Nephron progenitor cell (in vitro differentiated cells): ENCODE data around the gene TRIO.
A peak's percentile ranks its signal among the peaks of the same experiment; 100 is the strongest.

Experiments
- DNase-seq: peaks from one replicate; pipeline ENCODE4 v3.0.0; 2021
- H3K27ac Mint-ChIP-seq: 2 replicates; pipeline ENCODE4 v1.8.0; 2021; ENCODE audit warnings: mild to moderate bottlenecking, moderate library complexity, mixed read lengths
- H3K27me3 Mint-ChIP-seq: 2 replicates; pipeline ENCODE4 v1.8.0; 2021; ENCODE audit warnings: mild to moderate bottlenecking, low read depth, mixed read lengths; ENCODE audit not compliant: poor library complexity
- H3K36me3 Mint-ChIP-seq: 2 replicates; pipeline ENCODE4 v1.8.0; 2021; ENCODE audit warnings: low read depth, mixed read lengths
- H3K4me1 Mint-ChIP-seq: 2 replicates; pipeline ENCODE4 v1.8.0; 2021; ENCODE audit warnings: mixed read lengths
- H3K4me3 Mint-ChIP-seq: 2 replicates; pipeline ENCODE4 v1.8.0; 2021; ENCODE audit warnings: mild to moderate bottlenecking, moderate library complexity, mixed read lengths
- H3K9me3 Mint-ChIP-seq: 2 replicates; pipeline ENCODE4 v1.8.0; 2021; ENCODE audit warnings: mild to moderate bottlenecking, moderate library complexity, mixed read lengths
- TF ChIP-seq, protein P1 (sequence below): fragments of 200-600 bp; sonication (generic); IDR thresholded peaks from 2 replicates; pipeline ENCODE4 v1.5.0; 2021; ENCODE audit warnings: antibody characterized with exemption

The TRIO gene

DNA sequence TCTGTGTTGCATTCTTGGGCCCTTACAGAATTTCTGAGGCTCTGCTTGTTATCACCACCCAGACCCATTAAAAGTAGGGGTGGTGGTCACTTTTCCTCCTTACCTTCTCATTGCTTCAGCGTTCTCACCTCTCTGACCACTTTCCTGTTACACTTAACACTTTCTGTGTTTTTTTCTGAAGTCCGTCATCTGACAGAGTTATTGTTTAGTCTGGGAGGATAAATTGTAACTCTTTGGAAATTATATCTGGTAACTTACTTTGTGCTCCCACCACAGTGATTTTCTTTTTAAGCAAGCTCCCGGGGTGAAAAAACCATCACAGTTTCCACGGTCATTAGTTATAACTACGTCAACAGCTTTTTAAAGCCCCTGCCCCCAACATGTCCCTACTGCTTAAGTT, 227.2 kb downstream of the TRIO start:
- Mint-ChIP-seq H3K27ac (peak overlapping the region; percentile 58), H3K27me3 (no peaks in the 10 kb centered on the region), H3K4me1 (peaks cover 10% of the 10 kb centered on the region), H3K9me3 (no peaks in the 10 kb centered on the region), H3K36me3 (peaks cover 97% of the 10 kb centered on the region), H3K4me3 (no peak overlapping the region)
- no peak for DNase-seq
- TF ChIP-seq, protein P1, sequence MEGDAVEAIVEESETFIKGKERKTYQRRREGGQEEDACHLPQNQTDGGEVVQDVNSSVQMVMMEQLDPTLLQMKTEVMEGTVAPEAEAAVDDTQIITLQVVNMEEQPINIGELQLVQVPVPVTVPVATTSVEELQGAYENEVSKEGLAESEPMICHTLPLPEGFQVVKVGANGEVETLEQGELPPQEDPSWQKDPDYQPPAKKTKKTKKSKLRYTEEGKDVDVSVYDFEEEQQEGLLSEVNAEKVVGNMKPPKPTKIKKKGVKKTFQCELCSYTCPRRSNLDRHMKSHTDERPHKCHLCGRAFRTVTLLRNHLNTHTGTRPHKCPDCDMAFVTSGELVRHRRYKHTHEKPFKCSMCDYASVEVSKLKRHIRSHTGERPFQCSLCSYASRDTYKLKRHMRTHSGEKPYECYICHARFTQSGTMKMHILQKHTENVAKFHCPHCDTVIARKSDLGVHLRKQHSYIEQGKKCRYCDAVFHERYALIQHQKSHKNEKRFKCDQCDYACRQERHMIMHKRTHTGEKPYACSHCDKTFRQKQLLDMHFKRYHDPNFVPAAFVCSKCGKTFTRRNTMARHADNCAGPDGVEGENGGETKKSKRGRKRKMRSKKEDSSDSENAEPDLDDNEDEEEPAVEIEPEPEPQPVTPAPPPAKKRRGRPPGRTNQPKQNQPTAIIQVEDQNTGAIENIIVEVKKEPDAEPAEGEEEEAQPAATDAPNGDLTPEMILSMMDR, result no peak

DNA sequence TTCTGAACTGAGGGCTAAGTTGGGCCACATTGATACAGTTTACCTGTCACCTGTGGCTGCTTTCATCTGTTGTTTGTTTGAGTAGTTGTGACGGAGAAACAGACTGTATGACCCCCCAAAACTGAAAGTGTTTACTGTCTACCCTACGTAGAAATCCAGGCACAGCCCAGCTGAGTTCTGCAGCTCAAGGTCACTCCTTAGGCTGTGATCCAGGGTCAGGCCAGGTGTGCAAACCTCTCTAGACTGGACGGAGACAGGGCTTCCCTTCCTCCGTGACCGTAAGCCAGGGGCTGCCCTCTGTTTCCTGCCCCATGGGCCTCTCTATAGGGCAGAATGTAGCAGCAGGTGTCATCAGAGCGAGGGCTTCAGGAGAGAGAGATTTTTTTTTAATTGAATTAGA, 230.5 kb downstream of the TRIO start:
- Mint-ChIP-seq H3K27me3 (peaks cover 4% of the 10 kb centered on the region), H3K4me1 (peaks cover 11% of the 10 kb centered on the region), H3K36me3 (peaks cover 93% of the 10 kb centered on the region), H3K4me3 (no peak overlapping the region), H3K27ac (no peak overlapping the region), H3K9me3 (no peaks in the 10 kb centered on the region)
- TF ChIP-seq, protein P1, result no peak
- DNase-seq, result no peak

DNA sequence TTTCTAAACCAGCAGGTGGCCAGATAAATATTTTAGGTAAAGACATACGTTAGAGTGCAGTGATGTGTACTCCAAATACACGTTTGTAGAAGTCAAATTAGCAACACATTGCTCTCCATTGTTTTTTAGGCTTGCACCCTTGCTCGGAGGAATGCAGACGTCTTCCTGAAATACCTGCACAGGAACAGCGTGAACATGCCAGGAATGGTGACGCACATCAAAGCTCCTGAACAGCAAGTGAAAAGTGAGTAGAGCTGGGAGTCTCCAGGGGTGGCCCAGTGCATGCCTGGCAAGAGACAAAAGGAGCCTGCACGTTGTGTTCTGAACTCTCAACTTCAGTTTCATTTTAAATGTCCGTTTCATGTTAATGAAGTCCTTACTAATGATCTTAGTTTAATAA, 231.0 kb downstream of the TRIO start:
- H3K4me3 Mint-ChIP-seq, result no peak overlapping the region
- no peak for DNase-seq
- peaks cover 11% of the 10 kb centered on the region for H3K4me1 Mint-ChIP-seq
- TF ChIP-seq, protein P1, result no peak
- no peaks in the 10 kb centered on the region for H3K9me3 Mint-ChIP-seq
- H3K27ac Mint-ChIP-seq, result peak overlapping the region; percentile 94
- peaks cover 93% of the 10 kb centered on the region for H3K36me3 Mint-ChIP-seq
- H3K27me3 Mint-ChIP-seq, result peaks cover 4% of the 10 kb centered on the region

DNA sequence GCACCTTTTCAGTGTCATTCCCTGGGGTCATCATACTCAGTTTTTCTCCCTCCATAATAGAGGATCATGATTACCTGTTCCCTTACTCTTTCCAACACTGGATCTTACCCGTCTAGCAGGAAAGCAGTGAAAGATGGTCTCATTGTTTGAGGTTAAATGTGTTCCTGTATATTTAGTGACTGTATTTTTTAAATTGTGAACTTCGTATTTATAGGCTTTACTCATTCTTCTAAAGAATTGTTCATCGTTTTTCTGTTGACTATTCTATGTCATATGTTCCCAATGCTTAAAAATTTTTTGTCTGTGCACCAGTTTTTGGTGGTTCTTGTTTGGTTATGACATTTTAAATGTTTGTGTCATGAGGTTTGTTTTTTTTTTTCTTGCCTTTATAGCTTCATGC, 233.6 kb downstream of the TRIO start:
- Mint-ChIP-seq H3K27me3 (peaks cover 4% of the 10 kb centered on the region), H3K27ac (no peak overlapping the region), H3K4me3 (no peak overlapping the region), H3K4me1 (peaks cover 11% of the 10 kb centered on the region), H3K36me3 (peaks cover 92% of the 10 kb centered on the region), H3K9me3 (no peaks in the 10 kb centered on the region)
- no peak for DNase-seq
- TF ChIP-seq, protein P1, result no peak

DNA sequence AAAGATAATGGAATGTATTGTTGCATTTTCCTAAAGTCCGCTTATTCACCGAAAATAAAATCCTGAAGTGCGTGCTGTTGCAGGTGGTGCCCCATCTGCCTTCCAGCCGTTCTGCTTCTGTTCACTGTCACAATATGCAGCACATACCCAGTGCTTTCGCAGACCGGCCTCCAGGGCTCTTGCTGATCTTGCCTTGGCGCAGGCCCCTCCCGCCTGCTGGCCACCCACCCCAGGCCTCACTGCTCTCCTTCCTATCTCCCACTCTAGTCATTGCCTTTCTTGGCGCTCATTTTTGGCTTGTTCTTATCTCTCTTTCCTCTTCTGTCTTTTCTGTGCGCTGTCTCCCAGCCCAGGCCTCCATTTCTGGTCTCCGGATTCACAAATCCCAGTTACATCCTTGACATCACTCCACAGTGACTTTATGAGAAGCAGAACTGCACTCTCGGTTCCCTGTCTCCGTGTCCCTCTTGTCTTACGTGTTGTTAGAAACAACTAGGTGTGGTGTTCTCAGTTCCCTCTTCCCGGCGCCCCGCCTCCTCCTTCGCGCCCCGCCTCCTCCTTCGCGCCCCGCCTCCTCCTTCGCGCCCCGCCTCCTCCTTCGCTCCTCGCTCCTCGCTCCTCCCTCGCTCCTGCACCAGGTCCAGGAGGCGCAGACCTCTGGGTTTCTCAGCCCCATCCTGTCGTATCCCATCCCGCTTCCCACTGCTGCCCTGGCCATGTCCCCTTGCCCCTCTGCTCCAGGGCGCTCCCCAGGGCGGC, 236.8 kb downstream of the TRIO start:
- Mint-ChIP-seq H3K27ac (peak overlapping the region; percentile 77), H3K27me3 (peaks cover 4% of the 10 kb centered on the region), H3K36me3 (peaks cover 86% of the 10 kb centered on the region), H3K4me3 (no peak overlapping the region), H3K4me1 (peaks cover 22% of the 10 kb centered on the region), H3K9me3 (no peaks in the 10 kb centered on the region)
- TF ChIP-seq, protein P1, result no peak
- peak; percentile 23 for DNase-seq

DNA sequence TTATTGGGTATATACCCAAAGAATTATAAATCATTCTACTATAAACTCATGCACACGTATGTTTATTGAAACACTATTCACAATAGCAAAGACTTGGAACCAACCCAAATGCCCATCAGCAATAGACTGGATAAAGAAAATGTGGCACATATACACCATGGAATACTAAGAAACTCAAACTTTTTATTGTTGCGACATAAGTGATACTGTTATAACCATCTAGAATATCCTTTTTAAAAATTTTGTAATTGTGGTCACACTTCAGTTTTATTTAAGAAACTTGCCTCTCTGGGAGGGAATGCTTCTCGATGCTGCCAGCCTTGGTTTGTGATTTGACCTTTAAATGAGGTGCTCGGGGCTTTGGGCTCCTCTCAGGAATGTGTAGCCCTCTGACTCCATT, 237.6 kb downstream of the TRIO start:
- Mint-ChIP-seq H3K27ac (peak overlapping the region; percentile 89), H3K36me3 (peaks cover 78% of the 10 kb centered on the region), H3K27me3 (peaks cover 4% of the 10 kb centered on the region), H3K9me3 (no peaks in the 10 kb centered on the region), H3K4me1 (peaks cover 25% of the 10 kb centered on the region), H3K4me3 (no peak overlapping the region)
- TF ChIP-seq, protein P1, result no peak
- no peak for DNase-seq
